Measurements from ENCODE around the gene HSPB1.

HSPB1 gene

GRCh38 chr7:76282344-76283253, 19.9 kb upstream of the HSPB1 start:
- TF ChIP-seq ZFX (IDR thresholded peaks at IDR 0.05) (peak; percentile 61; the same call in 1 of the 2 replicates), CTCF (conservative IDR thresholded peaks at IDR 0.05) (no peak)
- peak overlapping the region; percentile 12; the same call in 1 of the 2 replicates for H3K27ac ChIP-seq

- no peak overlapping the region for H3K27ac ChIP-seq
- TF ChIP-seq ZFX (IDR thresholded peaks at IDR 0.05) = no peak
- TF ChIP-seq CTCF (conservative IDR thresholded peaks at IDR 0.05) = no peak
Measured at GRCh38 chr7:76283254-76284159, 19.0 kb upstream of the HSPB1 start.

GRCh38 chr7:76285604-76286374, 16.7 kb upstream of the HSPB1 start:
- H3K27ac ChIP-seq = no peak overlapping the region
- TF ChIP-seq ZFX (IDR thresholded peaks at IDR 0.05) = no peak

GRCh38 chr7:76286842-76287403, 15.6 kb upstream of the HSPB1 start:
- no peak overlapping the region for H3K27ac ChIP-seq
- TF ChIP-seq ZFX (IDR thresholded peaks at IDR 0.05) = no peak
- no peak for TF ChIP-seq CTCF (conservative IDR thresholded peaks at IDR 0.05)

GRCh38 chr7:76290847-76291350, 11.6 kb upstream of the HSPB1 start:
- peak overlapping the region; percentile 83 for H3K27ac ChIP-seq

- H3K27ac ChIP-seq = peak overlapping the region; percentile 83
- TF ChIP-seq CTCF (conservative IDR thresholded peaks at IDR 0.05) (peak; percentile 99), ZFX (IDR thresholded peaks at IDR 0.05) (no peak)
Measured at GRCh38 chr7:76291351-76292212, 10.9 kb upstream of the HSPB1 start.

GRCh38 chr7:76292213-76292573, 10.3 kb upstream of the HSPB1 start:
- peak overlapping the region; percentile 83 for H3K27ac ChIP-seq
- TF ChIP-seq ZFX (IDR thresholded peaks at IDR 0.05) = no peak
- TF ChIP-seq CTCF (conservative IDR thresholded peaks at IDR 0.05) = no peak

- H3K27ac ChIP-seq = peak overlapping the region; percentile 83
Measured at GRCh38 chr7:76292911-76293310, 9.6 kb upstream of the HSPB1 start.

Measured in C4-2B (cell line).